ENCODE data around the gene CCL15.

GRCh38 chr17:36049643-36050042, 48.3 kb upstream of the CCL15 start:
- TF ChIP-seq CTCF (IDR thresholded peaks at IDR 0.05): no peak
- TF ChIP-seq ZFX (IDR thresholded peaks at IDR 0.05; ENCODE audit: borderline replicate concordance): no peak

All from 22Rv1 (cell line).